Middle frontal gyrus (tissue), 1 donor: ENCODE results near the gene SLC22A14.
"Not testable (repeated sequence)": the region's sequence is repeated elsewhere in the genome, so short reads cannot be mapped to it uniquely, and the experiment has no call there.

ENCODE experiments used
- DNase-seq: peaks from one replicate; pipeline ENCODE4 v3.0.0-alpha.2; 2015; ENCODE audit warnings: low spot score; ENCODE audit errors: extremely low spot score

Gene SLC22A14

GRCh38 chr3:38270606-38271005 lies 11.5 kb upstream of the SLC22A14 start:
- no peak for DNase-seq

- DNase-seq, result no peak
Measured at GRCh38 chr3:38271553-38271952, 10.5 kb upstream of the SLC22A14 start.

- DNase-seq, result no peak
Measured at GRCh38 chr3:38274864-38275649, 7.0 kb upstream of the SLC22A14 start.

- no peak for DNase-seq
Measured at GRCh38 chr3:38275658-38276057, 6.4 kb upstream of the SLC22A14 start.

- no peak for DNase-seq
Measured at GRCh38 chr3:38276081-38276916, 5.8 kb upstream of the SLC22A14 start.

- no peak for DNase-seq
Measured at GRCh38 chr3:38276917-38277630, 5.0 kb upstream of the SLC22A14 start.

- no peak for DNase-seq
Measured at GRCh38 chr3:38278841-38279240, 3.3 kb upstream of the SLC22A14 start.

- no peak for DNase-seq
Measured at GRCh38 chr3:38283810-38284755, 2.0 kb downstream of the SLC22A14 start.

GRCh38 chr3:38284756-38285150 lies 2.7 kb downstream of the SLC22A14 start:
- DNase-seq, result no peak

- DNase-seq, result not testable (repeated sequence)
Measured at GRCh38 chr3:38289286-38290217, 7.5 kb downstream of the SLC22A14 start.

GRCh38 chr3:38297053-38297452 lies 15.0 kb downstream of the SLC22A14 start:
- DNase-seq, result not testable (repeated sequence)

GRCh38 chr3:38297537-38297936 lies 15.4 kb downstream of the SLC22A14 start:
- DNase-seq, result no peak

GRCh38 chr3:38297947-38298711 lies 16.0 kb downstream of the SLC22A14 start:
- no peak for DNase-seq

GRCh38 chr3:38306941-38307340 lies 24.8 kb downstream of the SLC22A14 start:
- no peak for DNase-seq

- DNase-seq, result no peak
Measured at GRCh38 chr3:38307599-38307998, 25.5 kb downstream of the SLC22A14 start.

- DNase-seq, result no peak
Measured at GRCh38 chr3:38308456-38308855, 26.4 kb downstream of the SLC22A14 start.

- no peak for DNase-seq
Measured at GRCh38 chr3:38311476-38311875, 29.4 kb downstream of the SLC22A14 start.

- no peak for DNase-seq
Measured at GRCh38 chr3:38311941-38312340, 29.8 kb downstream of the SLC22A14 start.

GRCh38 chr3:38312356-38312755 lies 30.3 kb downstream of the SLC22A14 start:
- DNase-seq, result no peak
